Ectodermal cell (in vitro differentiated cells): ENCODE data around the gene TXNDC8.

Experiments used
- H3K27ac ChIP-seq: 2 replicates; pipeline ENCODE4 v1.7.0; 2013; ENCODE audit warnings: mild to moderate bottlenecking, low read depth, low read length; ENCODE audit not compliant: insufficient read depth, poor library complexity, severe bottlenecking
- H3K27me3 ChIP-seq: 2 replicates; pipeline ENCODE4 v1.7.0; 2013; ENCODE audit warnings: mild to moderate bottlenecking, low read length; ENCODE audit not compliant: insufficient read depth, control insufficient read depth, poor library complexity, severe bottlenecking
- H3K36me3 ChIP-seq: one replicate; pipeline ENCODE4 v1.7.0; 2013; ENCODE audit warnings: low read length; ENCODE audit not compliant: control insufficient read depth, insufficient read depth
- H3K4me1 ChIP-seq: one replicate; pipeline ENCODE4 v1.7.0; 2013; ENCODE audit warnings: low read length; ENCODE audit not compliant: control insufficient read depth, insufficient read depth
- H3K4me3 ChIP-seq: 2 replicates; pipeline ENCODE4 v1.7.0; 2013; ENCODE audit warnings: low read depth, low read length, control low read depth; ENCODE audit not compliant: insufficient read depth
- H3K9me3 ChIP-seq: 2 replicates; pipeline ENCODE4 v1.7.0; 2013; ENCODE audit warnings: mild to moderate bottlenecking, low read length, moderate library complexity; ENCODE audit not compliant: control insufficient read depth
- WGBS, 2 experiments: methylation state at CpG; one replicate each; pipeline ENCODE4 v1.1.7; 2013; ENCODE audit warnings: missing lambda C conversion rate in 2 of 2; 5-methylcytosine and 5-hydroxymethylcytosine counted together

Gene TXNDC8

GRCh38 chr9:110259566-110259965 lies 78.1 kb downstream of the TXNDC8 start:
- H3K27me3 ChIP-seq: peaks cover 8% of the 10 kb centered on the region
- H3K4me1 ChIP-seq: peaks cover 7% of the 10 kb centered on the region
- no peak overlapping the region for H3K4me3 ChIP-seq
- no peaks in the 10 kb centered on the region for H3K36me3 ChIP-seq
- WGBS, 2 experiments: 81 to 90% methylated on average over 1 to 2 of the region's 2 CpGs
- H3K9me3 ChIP-seq: no peaks in the 10 kb centered on the region
- no peak overlapping the region for H3K27ac ChIP-seq

GRCh38 chr9:110258690-110259091 lies 79.0 kb downstream of the TXNDC8 start:
- no peak overlapping the region for H3K27ac ChIP-seq
- no peaks in the 10 kb centered on the region for H3K36me3 ChIP-seq
- H3K4me3 ChIP-seq: no peak overlapping the region
- H3K27me3 ChIP-seq: peaks cover 8% of the 10 kb centered on the region
- H3K4me1 ChIP-seq: peaks cover 7% of the 10 kb centered on the region
- WGBS, 2 experiments: 90 to 94% methylated on average over 3 of the region's 3 CpGs
- no peaks in the 10 kb centered on the region for H3K9me3 ChIP-seq

GRCh38 chr9:110257956-110258355 lies 79.7 kb downstream of the TXNDC8 start:
- peaks cover 7% of the 10 kb centered on the region for H3K4me1 ChIP-seq
- H3K4me3 ChIP-seq: no peak overlapping the region

GRCh38 chr9:110257097-110257841 lies 80.4 kb downstream of the TXNDC8 start:
- no peak overlapping the region for H3K27ac ChIP-seq
- H3K4me3 ChIP-seq: peak overlapping the region; percentile 79
- H3K27me3 ChIP-seq: peaks cover 8% of the 10 kb centered on the region
- no peaks in the 10 kb centered on the region for H3K36me3 ChIP-seq
- H3K4me1 ChIP-seq: peaks cover 7% of the 10 kb centered on the region
- H3K9me3 ChIP-seq: no peaks in the 10 kb centered on the region
- 8 to 10% methylated on average over 14 of the region's 14 CpGs for WGBS, 2 experiments

More at GRCh38 chr9:110257956-110258355, 79.7 kb downstream of the TXNDC8 start:
- Histone ChIP-seq H3K9me3 (no peaks in the 10 kb centered on the region), H3K27ac (no peak overlapping the region), H3K36me3 (no peaks in the 10 kb centered on the region), H3K27me3 (peaks cover 8% of the 10 kb centered on the region)
- WGBS, 2 experiments: 90 to 100% methylated on average over 1 of the region's 1 CpG

- Histone ChIP-seq H3K4me3 (peak within 1 kb of the TSS; percentile 79), H3K9me3 (no peaks in the 10 kb centered on the region), H3K4me1 (peaks cover 7% of the 10 kb centered on the region), H3K36me3 (no peaks in the 10 kb centered on the region), H3K27me3 (peaks cover 8% of the 10 kb centered on the region), H3K27ac (peak within 1 kb of the TSS; percentile 64)
- WGBS, 2 experiments: 0% methylated on average over 65 of the region's 65 CpGs
These were observed 81.1 kb downstream of the TXNDC8 start, which contains the start of gene TXN for GRCh38 chr9:110256380-110257096. Gene TXN, minus strand, starts transcription at chr9:110256507. Its CDS starts 72 bp downstream, at chr9:110256435.

GRCh38 chr9:110255463-110256379 lies 81.9 kb downstream of the TXNDC8 start:
- no peaks in the 10 kb centered on the region for H3K9me3 ChIP-seq
- WGBS, 2 experiments: 0% methylated on average over 81 of the region's 81 CpGs
- no peaks in the 10 kb centered on the region for H3K36me3 ChIP-seq
- peaks cover 7% of the 10 kb centered on the region for H3K4me1 ChIP-seq
- peak overlapping the region; percentile 64 for H3K27ac ChIP-seq
- peaks cover 8% of the 10 kb centered on the region for H3K27me3 ChIP-seq
- H3K4me3 ChIP-seq: peak overlapping the region; percentile 79

GRCh38 chr9:110255034-110255462 lies 82.6 kb downstream of the TXNDC8 start:
- Histone ChIP-seq H3K27ac (no peak overlapping the region), H3K4me3 (peak overlapping the region; percentile 79), H3K9me3 (no peaks in the 10 kb centered on the region), H3K4me1 (peaks cover 7% of the 10 kb centered on the region), H3K27me3 (peaks cover 8% of the 10 kb centered on the region), H3K36me3 (no peaks in the 10 kb centered on the region)
- WGBS, 2 experiments: 2% methylated on average over 17 of the region's 17 CpGs

GRCh38 chr9:110254500-110254899 lies 83.2 kb downstream of the TXNDC8 start:
- H3K4me1 ChIP-seq: peaks cover 7% of the 10 kb centered on the region
- H3K4me3 ChIP-seq: peak overlapping the region; percentile 79
- H3K9me3 ChIP-seq: no peaks in the 10 kb centered on the region
- peaks cover 8% of the 10 kb centered on the region for H3K27me3 ChIP-seq
- no peak overlapping the region for H3K27ac ChIP-seq
- WGBS, 2 experiments: 83 to 86% methylated on average over 1 to 2 of the region's 2 CpGs
- peaks cover 3% of the 10 kb centered on the region for H3K36me3 ChIP-seq
